ENCODE results near the gene BICC1. TPM values are rescaled to one million over a fixed set of nuclear protein-coding genes. Genes with fewer than 3 reads are reported as not detected.

The BICC1 gene
- total and polyA plus RNA-seq, 4 donors: 0.82 to 6.1 (median 4.5) TPM

- H3K4me1 ChIP-seq (ENCODE audit: control insufficient read depth in 4 of 4, insufficient read depth in 4 of 4, low read length in 3 of 4): peaks cover 0 to 4% (median 0%) of the 10 kb centered on the region in 4 donors
- H3K9me3 ChIP-seq (ENCODE audit: control insufficient read depth in 4 of 4, low read length in 3 of 4): peaks cover 0 to 5% (median 0%) of the 10 kb centered on the region in 4 donors
- H3K27ac ChIP-seq (ENCODE audit: low read depth in 1 of 2, low read length in 2 of 2): no peak overlapping the region
- H3K4me3 ChIP-seq (ENCODE audit: low read depth in 1 of 3, low read length in 3 of 3): no peak overlapping the region
- H3K27me3 ChIP-seq (ENCODE audit: control insufficient read depth in 4 of 4, insufficient read depth in 4 of 4, low read length in 3 of 4): no peaks in the 10 kb centered on the region
- TF ChIP-seq FOXA1 (IDR thresholded peaks at IDR 0.05) (no peak), ZBTB33 (IDR thresholded peaks at IDR 0.05) (no peak), SP1 (IDR thresholded peaks at IDR 0.05) (no peak), TAF1 (conservative IDR thresholded peaks at IDR 0.05) (no peak), RXRA (IDR thresholded peaks at IDR 0.05) (no peak), NR2F2 (IDR thresholded peaks at IDR 0.05) (no peak), EGR1 (IDR thresholded peaks at IDR 0.05; ENCODE audit: low read depth in 2 of 2) (no peak), REST (IDR thresholded peaks at IDR 0.05) (no peak), HNF4G (IDR thresholded peaks at IDR 0.05) (no peak), GABPA (IDR thresholded peaks at IDR 0.05 in 1 of 2, conservative IDR thresholded peaks at IDR 0.05 in 1 of 2) (no peak), HNF4A (conservative IDR thresholded peaks at IDR 0.05) (no peak), FOXA2 (IDR thresholded peaks at IDR 0.05) (no peak), MAX (IDR thresholded peaks at IDR 0.05) (no peak)
- H3K36me3 ChIP-seq (ENCODE audit: control insufficient read depth in 4 of 4, insufficient read depth in 3 of 4, low read depth in 1 of 4, low read length in 3 of 4): no peaks in the 10 kb centered on the region
- WGBS: 92% methylated on average over 4 of the region's 4 CpGs
- DNase-seq (ENCODE audit: low spot score): no peak
- no peak overlapping the region for H3K9ac ChIP-seq (ENCODE audit: low read depth in 1 of 2, low read length in 2 of 2)
Observed at GRCh38 chr10:58721601-58722281, 209.1 kb downstream of the BICC1 start.

- no peak overlapping the region for H3K27ac ChIP-seq (ENCODE audit: low read depth in 1 of 2, low read length in 2 of 2)
- no peak overlapping the region for H3K4me3 ChIP-seq (ENCODE audit: low read depth in 1 of 3, low read length in 3 of 3)
- no peaks in the 10 kb centered on the region for H3K36me3 ChIP-seq (ENCODE audit: control insufficient read depth in 4 of 4, insufficient read depth in 3 of 4, low read depth in 1 of 4, low read length in 3 of 4)
- H3K9ac ChIP-seq (ENCODE audit: low read depth in 1 of 2, low read length in 2 of 2): no peak overlapping the region
- H3K4me1 ChIP-seq (ENCODE audit: control insufficient read depth in 4 of 4, insufficient read depth in 4 of 4, low read length in 3 of 4): peaks cover 0 to 4% (median 0%) of the 10 kb centered on the region in 4 donors
- no peaks in the 10 kb centered on the region for H3K27me3 ChIP-seq (ENCODE audit: control insufficient read depth in 4 of 4, insufficient read depth in 4 of 4, low read length in 3 of 4)
- TF ChIP-seq ZBTB33 (IDR thresholded peaks at IDR 0.05) (no peak), MAX (IDR thresholded peaks at IDR 0.05) (no peak), FOXA2 (IDR thresholded peaks at IDR 0.05) (no peak)
- peaks cover 0 to 2% (median 0%) of the 10 kb centered on the region in 4 donors for H3K9me3 ChIP-seq (ENCODE audit: control insufficient read depth in 4 of 4, low read length in 3 of 4)
- no peak for DNase-seq (ENCODE audit: low spot score)
- WGBS: 84% methylated on average over 2 of the region's 2 CpGs
Observed at GRCh38 chr10:58723186-58723585, 210.5 kb downstream of the BICC1 start.

Measured in liver (tissue), 9 donors.